Activated naive CD4-positive, alpha-beta T cell treated with anti-CD3 and anti-CD28 coated beads, Interleukin-2, amount 50 U/mL, for 72 hours (primary cell): Measurements from ENCODE around the gene DIP2B. TPM values are rescaled to one million over a fixed set of nuclear protein-coding genes. Genes with fewer than 3 reads are reported as not detected.

Experiments
- ATAC-seq, 2 donors: fragments of 150-1000 bp; cut with Tn5 transposase; 2 replicates each; pipeline ENCODE4 v1.10.0; 2021; ENCODE audit warnings: mild to moderate bottlenecking in 2 of 2, moderate library complexity in 2 of 2
- DNase-seq, 2 donors: peaks; one replicate each; pipeline ENCODE4 v3.0.0; 2021 to 2022; ENCODE audit warnings: low spot score in 2 of 2
- H3K27ac Mint-ChIP-seq, 2 donors: one replicate each; pipeline ENCODE4 v1.8.0; 2022; ENCODE audit warnings: mild to moderate bottlenecking in 2 of 2, mixed read lengths in 2 of 2
- H3K36me3 Mint-ChIP-seq, 2 donors: one replicate each; pipeline ENCODE4 v1.8.0; 2022; ENCODE audit warnings: mixed read lengths in 2 of 2
- H3K9me3 Mint-ChIP-seq, 2 donors: one replicate each; pipeline ENCODE4 v1.8.0; 2022; ENCODE audit warnings: mixed read lengths in 2 of 2
- total RNA-seq, 2 donors: library from RNA; stranded (reverse); gene quantifications; one replicate each; pipeline ENCODE4 v1.2.3, GENCODE V29; 2022

Gene DIP2B
- total RNA-seq, 2 donors from 2014 or later, result 33.8 to 39.9 TPM

DNA sequence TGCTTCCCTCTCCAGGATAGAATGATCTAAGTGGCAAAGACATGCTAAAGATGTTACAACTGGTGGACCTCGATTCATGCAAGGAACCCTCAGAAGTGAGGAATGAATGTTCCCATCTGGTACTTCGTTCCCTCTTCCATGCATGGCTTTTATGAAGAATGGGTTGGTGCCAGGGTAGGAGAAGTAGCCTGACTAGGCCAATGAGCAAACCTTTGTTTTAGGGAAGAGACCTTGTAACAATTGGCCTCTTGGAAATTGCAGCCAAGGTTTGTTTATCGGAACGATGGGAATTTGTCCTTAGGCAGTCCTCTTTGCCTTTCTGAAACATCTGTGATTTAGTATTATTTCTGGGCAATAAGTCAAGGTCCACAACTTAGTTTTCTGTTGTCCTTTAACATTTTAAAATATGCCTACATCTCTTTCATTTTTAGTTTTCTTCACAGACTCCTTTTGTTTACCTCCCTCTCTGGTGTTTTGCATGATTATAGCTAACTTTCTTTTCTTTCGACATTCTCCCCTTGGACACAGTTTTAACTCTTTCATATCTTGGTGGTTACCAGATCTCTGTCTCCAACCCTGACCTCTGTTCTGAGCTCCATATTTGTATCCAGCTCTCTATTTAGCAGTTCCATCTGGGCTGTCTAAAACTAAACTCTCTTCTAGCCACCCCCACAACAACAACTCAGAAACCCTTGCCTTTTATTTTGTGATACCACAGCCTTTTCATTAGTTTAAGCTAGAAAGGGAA, 70.0 kb downstream of the DIP2B start:
- Mint-ChIP-seq H3K27ac (peak overlapping the region in 1 of 2 donors; percentile 61), H3K36me3 (no peaks in the 10 kb centered on the region), H3K9me3 (no peaks in the 10 kb centered on the region)
- no peak for DNase-seq
- no peak for ATAC-seq

DNA sequence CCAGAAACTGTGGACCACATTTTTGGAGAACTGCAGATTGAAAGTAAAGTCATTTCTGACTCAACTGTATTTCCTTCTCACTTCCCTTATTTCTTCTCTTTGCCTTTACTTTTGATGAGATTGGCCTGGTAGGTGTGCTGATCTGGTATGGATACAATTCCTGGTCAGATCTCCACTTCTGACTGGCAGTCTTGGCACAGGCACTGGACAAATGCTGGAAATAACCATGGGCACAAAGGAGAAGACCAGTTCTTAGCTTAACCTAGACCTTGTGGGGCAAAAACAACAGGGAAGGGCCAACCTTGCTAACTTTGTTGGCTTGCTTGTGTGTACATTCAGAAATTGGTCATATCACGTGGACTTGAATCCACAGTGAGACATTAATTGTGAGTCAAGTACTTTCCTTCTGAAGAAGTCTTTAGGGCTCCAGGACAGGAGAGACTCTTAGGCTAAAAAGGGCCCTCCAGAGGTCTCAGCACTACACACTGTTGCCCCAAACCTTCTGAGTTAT, 75.0 kb downstream of the DIP2B start:
- Mint-ChIP-seq H3K9me3 (no peaks in the 10 kb centered on the region), H3K36me3 (no peaks in the 10 kb centered on the region), H3K27ac (no peak overlapping the region)
- ATAC-seq, result peak; percentile 72 to 73
- no peak for DNase-seq

DNA sequence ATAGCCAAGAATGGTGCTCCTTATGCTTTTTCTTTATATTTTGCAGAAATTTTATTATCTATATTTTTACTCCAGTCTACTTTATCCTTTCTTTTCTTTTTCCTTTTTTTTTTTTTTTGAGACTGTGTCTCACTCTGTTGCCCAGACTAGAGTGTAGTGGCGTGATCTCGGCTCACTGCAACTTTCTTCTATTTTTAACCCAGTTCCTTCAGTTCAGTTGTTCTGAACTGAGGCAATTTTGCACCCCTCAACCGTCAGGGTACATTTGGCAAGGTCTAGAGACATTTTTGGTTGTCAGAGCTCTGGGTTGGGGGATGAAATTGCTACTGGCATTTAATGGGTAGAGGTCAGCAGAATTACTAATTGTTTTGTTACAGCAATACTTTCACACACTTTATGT, 75.7 kb downstream of the DIP2B start:
- DNase-seq (no peak), ATAC-seq (no peak)
- H3K27ac Mint-ChIP-seq, result no peak overlapping the region
- H3K9me3 Mint-ChIP-seq, result no peaks in the 10 kb centered on the region
- no peaks in the 10 kb centered on the region for H3K36me3 Mint-ChIP-seq

DNA sequence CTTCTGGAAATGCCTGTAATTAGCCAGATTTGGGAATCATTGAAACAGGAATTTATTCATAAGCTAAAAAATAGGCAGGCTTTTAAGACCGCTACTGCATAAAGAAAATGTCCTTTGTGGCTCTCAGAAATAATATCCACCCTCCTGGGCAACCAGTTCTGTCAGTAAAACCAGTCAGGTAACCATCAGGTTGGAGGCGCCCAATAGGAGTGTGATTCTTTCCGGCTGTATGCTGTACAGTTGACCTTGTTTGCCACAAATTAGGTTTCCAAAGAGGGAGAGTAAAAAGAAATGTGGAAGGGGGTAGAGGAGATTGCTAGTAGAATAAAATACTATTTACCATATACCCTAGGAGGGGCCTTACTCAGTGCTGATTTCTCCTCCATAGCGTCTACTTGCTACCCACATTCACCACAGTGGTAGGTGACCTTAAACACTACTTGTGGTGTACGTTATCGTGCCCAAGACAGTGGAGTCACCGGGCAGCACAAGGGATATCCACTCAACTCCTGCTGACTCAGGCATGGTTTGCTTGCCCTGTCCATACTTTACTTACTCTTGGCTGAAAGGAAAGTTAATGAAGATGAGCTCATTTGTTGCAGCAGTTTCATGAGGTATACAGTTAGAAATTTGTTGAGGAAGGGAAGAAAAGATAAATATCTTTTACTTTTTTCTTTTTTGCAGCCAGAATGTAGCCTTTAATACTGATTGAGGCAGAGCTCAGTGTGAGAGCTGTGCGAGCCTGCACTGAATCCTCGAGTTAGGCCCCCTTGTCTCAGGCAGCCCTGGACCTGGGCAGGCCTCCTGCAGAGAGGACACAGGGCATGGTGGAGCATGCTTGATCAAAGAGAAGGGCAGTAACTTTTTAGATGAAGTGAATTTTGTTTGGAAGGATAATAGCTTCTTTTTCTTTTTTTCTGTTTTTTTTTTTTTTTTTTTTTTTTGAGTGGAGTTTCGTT, 76.7 kb downstream of the DIP2B start:
- H3K36me3 Mint-ChIP-seq, result no peaks in the 10 kb centered on the region
- ATAC-seq (peak in 1 of 2 donors; percentile 80), DNase-seq (no peak)

DNA sequence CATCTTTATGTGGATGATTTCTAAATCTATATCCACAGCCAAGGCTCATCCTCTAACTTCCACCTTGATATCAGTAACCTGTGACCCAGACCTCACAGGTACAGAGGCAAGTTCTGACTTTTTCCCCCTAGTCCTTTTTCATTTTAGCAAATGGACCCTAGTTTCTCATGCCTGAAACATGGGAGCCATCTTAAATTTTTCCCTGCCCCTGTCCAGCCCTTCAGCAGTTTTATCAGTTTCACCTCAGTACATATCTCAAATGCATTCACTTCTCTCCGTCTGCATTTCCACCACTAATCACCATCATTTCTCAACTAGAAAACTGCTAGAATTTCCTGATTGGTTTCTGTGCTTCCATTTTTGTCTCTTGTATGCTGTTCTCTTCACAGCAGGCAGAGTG, 79.3 kb downstream of the DIP2B start:
- Mint-ChIP-seq H3K9me3 (peaks cover 0 to 4% of the 10 kb centered on the region in 2 donors), H3K36me3 (no peaks in the 10 kb centered on the region), H3K27ac (no peak overlapping the region)
- no peak for ATAC-seq
- DNase-seq, result no peak

More for the DNA sequence above, 76.7 kb downstream of the DIP2B start:
- peaks cover 0 to 4% of the 10 kb centered on the region in 2 donors for H3K9me3 Mint-ChIP-seq
- no peak overlapping the region for H3K27ac Mint-ChIP-seq

DNA sequence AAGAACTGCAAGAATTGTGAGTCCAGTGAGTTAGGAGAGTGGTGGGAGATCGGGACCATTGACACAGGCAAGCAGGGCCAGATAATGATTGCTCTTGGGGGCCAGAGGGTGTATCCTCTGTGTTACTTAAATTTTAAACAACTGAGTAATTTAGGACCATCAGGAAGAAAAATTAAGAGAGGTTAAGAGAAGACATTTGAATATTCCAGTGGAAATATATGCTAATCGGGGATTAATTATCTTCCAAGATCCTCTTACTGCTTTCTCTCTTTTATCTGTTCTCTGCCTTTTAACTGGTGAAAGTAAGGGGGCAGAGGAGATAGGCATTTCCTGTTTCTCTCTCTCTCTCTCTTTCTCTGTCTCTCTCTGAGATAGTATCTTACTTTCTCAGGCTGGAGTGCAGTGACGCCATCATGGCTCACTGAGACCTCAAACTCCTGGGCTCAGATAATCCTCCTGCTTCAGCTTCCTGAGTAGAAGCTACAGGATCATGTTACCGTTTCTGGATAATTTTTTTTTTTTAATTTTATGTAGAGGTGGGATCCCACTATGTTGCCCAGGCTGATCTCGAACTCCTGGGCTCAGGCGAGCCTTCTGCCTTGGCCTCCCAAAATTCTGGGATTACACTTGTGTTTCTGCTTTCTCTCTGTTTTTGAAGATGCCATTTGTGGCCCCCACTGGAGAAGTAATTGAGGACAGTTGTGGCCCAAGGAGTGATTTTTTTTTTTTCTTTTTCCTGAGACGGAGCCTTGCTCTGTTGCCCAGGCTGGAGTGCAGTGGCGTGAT, 85.1 kb downstream of the DIP2B start:
- ATAC-seq (peak; percentile 77 to 95), DNase-seq (no peak)
- Mint-ChIP-seq H3K27ac (peak overlapping the region; percentile 83), H3K36me3 (peaks cover 0 to 7% of the 10 kb centered on the region in 2 donors), H3K9me3 (peaks cover 0 to 4% of the 10 kb centered on the region in 2 donors)

DNA sequence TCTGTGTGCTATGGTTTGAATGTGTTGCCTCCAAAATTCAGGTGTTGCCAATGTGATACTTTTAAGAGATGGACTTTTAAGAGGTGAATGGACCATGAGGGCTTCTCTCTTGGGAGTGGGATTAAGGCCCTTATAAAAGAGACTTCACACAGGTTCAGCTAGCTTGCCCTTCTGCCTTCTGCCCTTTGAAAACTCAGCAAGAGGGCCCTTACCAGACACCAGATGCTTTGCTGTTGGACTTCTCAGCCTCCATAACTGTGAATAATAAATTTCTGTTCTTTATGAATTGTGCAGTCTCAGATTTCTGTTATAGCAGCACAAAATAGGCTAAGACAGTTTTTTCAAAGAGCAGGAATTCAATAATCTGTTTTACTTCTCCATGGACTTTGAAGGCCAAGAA, 86.1 kb downstream of the DIP2B start:
- peaks cover 0 to 2% of the 10 kb centered on the region in 2 donors for H3K9me3 Mint-ChIP-seq
- H3K27ac Mint-ChIP-seq, result peak overlapping the region in 1 of 2 donors; percentile 70

DNA sequence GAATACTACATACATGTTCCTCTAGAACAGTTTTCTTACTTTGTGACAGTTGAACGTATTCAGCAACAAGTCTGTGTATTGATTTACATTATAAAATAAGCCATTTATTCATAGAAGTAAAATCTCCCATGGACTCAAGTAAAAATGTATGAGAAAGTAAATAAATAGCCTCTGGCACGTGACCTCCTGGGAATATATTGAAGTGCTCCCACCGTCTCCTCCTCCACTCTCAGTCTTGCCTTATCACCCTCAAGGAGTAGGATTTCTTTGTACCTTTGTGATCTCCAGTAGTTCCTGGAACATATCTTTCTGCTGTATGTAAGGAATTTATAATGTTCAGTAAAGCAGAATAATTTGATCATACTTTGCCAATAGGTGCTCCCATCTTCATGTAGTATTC, 90.9 kb downstream of the DIP2B start:
- Mint-ChIP-seq H3K36me3 (peaks cover 0 to 7% of the 10 kb centered on the region in 2 donors), H3K27ac (no peak overlapping the region)
- ATAC-seq, result no peak

More for the DNA sequence above, 86.1 kb downstream of the DIP2B start:
- DNase-seq (no peak), ATAC-seq (no peak)
- H3K36me3 Mint-ChIP-seq, result peaks cover 0 to 7% of the 10 kb centered on the region in 2 donors

DNA sequence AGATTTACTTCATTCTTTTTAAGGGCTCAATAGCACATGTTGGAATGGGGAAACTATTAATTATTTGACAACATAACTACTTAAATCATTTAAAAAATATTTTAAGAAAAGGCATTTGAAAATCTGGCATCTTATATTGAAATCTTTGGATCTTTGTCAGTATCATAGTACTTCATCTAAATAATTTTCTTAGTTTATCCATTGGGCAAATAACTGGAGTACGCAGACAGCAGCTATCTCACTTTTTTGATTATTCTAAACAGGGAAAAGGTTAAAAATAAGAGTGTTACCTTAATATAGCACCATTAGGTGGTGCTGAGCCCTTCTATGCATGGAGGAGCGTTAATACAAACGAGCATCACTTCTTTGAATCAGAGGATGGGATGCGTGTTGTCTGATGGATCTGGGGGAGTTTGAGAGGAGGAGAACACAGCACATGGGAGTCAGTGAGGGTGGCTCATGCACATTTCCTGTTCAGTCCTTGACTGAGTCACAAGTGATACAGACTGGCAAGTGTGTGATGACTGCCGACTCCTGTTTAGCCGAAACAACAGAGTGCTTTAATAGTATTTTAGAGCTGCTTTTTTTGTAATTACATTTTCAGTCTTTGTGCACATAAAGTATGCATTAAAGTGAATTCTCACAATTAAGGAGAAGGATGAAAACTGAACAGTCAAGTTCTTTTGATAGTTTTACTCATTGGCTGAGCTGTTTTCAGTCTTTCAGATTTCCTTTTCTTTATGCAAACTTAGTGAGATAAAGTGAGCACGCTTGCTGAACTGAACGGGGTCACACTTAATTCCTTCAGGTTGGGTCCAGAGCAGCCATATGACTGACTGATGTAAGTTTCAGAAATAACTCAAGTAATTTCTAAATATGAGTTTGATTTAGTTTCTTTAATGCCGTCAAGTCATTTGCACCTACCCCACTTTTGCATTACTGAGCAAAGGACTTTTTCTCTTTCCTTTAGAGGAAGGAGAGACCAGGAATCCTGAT, 92.7 kb downstream of the DIP2B start:
- ATAC-seq, result peak; percentile 99 to 100
- Mint-ChIP-seq H3K9me3 (no peaks in the 10 kb centered on the region), H3K36me3 (peaks cover 0 to 13% of the 10 kb centered on the region in 2 donors), H3K27ac (peak overlapping the region; percentile 11 to 86)
- DNase-seq, result peak; percentile 52 to 60

More for the DNA sequence above, 90.9 kb downstream of the DIP2B start:
- no peak for DNase-seq
- H3K9me3 Mint-ChIP-seq, result no peaks in the 10 kb centered on the region

DNA sequence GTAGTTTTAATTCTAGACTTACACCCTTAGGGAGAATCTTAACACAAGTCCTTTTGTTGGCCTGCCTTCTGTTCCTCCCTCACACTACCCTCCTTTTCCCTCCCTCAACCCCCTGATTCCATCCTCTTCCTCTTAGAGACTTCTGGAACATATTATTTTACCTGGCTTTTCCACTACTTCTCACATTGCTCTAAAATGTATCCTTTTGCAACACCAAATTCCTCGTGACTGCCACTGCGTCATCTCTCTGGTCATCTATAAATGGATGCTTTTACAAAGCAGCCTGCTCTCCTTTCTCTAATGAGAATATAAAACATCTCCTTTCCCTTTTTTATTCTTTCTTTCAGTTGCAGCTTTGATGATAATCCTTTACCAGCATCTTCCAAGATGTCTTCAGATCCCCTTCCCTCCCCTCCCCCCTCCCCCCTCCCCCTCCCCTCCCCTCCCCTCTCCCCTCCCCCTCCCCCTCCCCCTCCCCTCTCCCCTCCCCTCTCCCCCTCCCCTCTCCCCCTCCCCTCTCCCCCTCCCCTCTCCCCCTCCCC, 93.6 kb downstream of the DIP2B start:
- ATAC-seq (peak in 1 of 2 donors; percentile 14), DNase-seq (no peak)
- Mint-ChIP-seq H3K36me3 (peaks cover 0 to 13% of the 10 kb centered on the region in 2 donors), H3K9me3 (no peaks in the 10 kb centered on the region), H3K27ac (peak overlapping the region; percentile 86 to 92)

DNA sequence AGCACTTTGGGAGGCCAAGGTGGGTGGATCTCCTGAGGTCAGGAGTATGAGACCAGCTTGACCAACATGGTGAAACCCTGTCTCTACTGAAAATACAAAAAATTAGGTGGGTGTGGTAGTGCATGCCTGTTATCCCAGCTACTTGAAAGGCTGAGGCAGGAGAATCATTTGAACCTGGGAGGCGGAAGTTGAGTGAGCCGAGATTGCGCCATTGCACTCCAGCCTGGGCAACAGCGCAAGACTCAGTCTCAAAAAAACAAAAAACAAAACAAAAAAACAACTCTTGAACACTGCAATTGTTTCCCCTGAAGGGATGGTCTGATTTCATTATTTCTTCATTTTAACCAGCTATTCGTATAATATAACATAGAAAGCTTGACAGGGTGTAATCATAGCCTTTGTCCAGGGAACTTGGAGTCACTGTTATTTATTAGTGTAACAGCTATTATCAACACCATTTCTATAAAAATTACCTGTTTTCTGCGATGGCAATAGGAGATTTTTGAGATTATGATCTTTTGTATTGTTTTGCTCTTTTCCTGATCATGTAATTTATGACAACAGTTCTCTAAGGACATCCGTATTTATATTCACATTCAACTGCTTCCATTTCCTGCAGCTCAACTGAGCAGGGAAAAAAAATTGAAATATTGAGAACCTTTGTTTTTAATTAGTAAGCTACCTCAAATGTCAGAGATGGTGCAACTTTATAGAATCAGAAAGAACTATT, 94.7 kb downstream of the DIP2B start:
- peaks cover 0 to 6% of the 10 kb centered on the region in 2 donors for H3K36me3 Mint-ChIP-seq
- no peak overlapping the region for H3K27ac Mint-ChIP-seq
- no peaks in the 10 kb centered on the region for H3K9me3 Mint-ChIP-seq
- DNase-seq, result no peak
- ATAC-seq, result no peak

DNA sequence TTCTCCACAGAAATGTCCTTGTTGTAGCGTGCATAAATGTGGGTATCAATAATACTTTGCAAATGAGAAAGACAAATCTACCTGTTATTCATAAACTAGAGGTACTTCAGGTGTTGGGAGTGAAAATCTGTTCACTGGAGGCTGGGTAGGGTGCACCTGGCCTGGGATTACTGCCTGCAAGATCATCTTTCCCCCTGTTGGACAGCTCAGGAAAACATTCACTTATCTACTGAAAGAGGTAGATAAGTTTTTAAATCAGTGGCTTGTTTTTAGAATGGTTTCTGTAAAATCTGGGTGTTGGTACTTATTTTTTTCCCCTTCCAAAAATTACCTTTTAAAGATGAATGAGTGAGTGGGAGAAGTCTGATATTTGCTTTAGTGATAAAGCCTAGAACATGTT, 95.6 kb downstream of the DIP2B start:
- peak overlapping the region in 1 of 2 donors; percentile 66 for H3K27ac Mint-ChIP-seq
- peaks cover 0 to 6% of the 10 kb centered on the region in 2 donors for H3K36me3 Mint-ChIP-seq
- no peaks in the 10 kb centered on the region for H3K9me3 Mint-ChIP-seq
- ATAC-seq (no peak), DNase-seq (no peak)

DNA sequence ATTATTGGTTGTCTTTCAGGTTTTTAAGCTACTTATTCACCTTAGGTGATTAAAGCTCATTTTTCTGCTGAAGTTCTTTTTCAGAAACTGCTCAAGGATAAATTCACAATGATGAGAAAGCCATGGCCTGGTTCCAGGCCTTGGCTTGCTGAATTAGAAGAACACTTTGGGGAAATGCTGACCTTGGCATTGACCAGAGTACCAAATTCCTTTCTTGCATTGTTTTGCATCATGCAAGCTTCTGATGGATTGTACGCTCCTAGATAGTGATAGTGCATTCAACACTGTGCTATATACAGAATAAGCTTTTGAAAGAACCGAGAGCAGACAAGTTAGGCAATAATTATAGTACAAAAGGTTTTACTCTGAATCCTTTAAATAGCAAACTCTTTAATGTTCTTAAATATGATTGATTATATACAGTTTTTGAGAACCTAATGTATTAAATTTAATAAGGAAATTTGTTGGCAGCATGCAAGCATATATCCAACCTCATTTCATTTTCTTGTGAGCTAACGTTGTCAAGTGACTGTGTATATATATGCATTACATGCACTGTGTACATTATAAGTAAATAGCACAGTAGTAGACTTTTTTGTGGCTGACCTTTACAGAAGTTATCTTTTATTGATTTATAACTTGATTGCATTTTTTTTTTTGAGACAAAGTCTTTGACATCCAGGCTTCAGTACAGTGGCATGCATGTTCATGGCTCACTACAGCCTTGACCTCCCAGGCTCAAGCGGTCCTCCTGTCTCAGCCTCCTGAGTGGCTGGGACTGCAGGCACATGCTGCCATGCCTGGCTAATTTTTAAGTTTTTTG, 99.2 kb downstream of the DIP2B start:
- Mint-ChIP-seq H3K36me3 (peaks cover 0 to 6% of the 10 kb centered on the region in 2 donors), H3K27ac (no peak overlapping the region), H3K9me3 (no peaks in the 10 kb centered on the region)
- no peak for ATAC-seq
- DNase-seq, result no peak

DNA sequence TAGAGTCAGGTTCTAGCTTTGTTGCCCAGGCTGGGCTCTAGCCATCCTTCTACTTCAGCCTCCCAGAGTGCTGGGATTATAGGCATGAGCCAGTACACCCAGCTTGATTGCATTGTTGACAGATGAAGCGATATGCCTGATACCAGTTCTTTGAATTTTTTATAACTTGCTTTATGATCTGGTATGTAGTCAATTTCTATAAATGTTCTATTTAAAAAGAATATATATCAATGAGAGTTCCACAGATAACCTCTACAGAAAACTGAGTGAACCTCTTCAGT, 99.8 kb downstream of the DIP2B start:
- H3K36me3 Mint-ChIP-seq, result peaks cover 0 to 6% of the 10 kb centered on the region in 2 donors
- no peaks in the 10 kb centered on the region for H3K9me3 Mint-ChIP-seq
- no peak for DNase-seq
- no peak for ATAC-seq
- H3K27ac Mint-ChIP-seq, result no peak overlapping the region
